CD4-positive, alpha-beta T cell (primary cell): Measurements from ENCODE around the gene PTGES3L. TPM values are rescaled to one million over a fixed set of nuclear protein-coding genes. Genes with fewer than 3 reads are reported as not detected.
"Not testable (repeated sequence)": the region's sequence is repeated elsewhere in the genome, so short reads cannot be mapped to it uniquely, and the experiment has no call there.

Experiments used
- ATAC-seq: fragments of 200-7000 bp; cut with Tn5 transposase; one replicate; pipeline ENCODE4 v1.10.0; 2022; ENCODE audit warnings: mild to moderate bottlenecking; ENCODE audit not compliant: poor library complexity
- CTCF ChIA-PET: fragments of 350-600 bp; sonication (Branson Sonifier 250); formaldehyde crosslinking; loops from one replicate; lab custom pipeline; 2021; ENCODE audit warnings: antibody characterized with exemption, inconsistent platforms; lab: Charles Lee
- POLR2A ChIA-PET: fragments of 350-600 bp; sonication (Branson Sonifier 250); formaldehyde crosslinking; loops from one replicate; lab custom pipeline; 2021; ENCODE audit warnings: antibody characterized with exemption, inconsistent platforms; lab: Charles Lee
- DNase-seq, 14 experiments: peaks; one replicate each; pipeline ENCODE4 v3.0.0-alpha.2; 2013 to 2020; ENCODE audit warnings: mixed read lengths in 2 of 14
- H3K27ac ChIP-seq, 2 donors: one replicate each; pipeline versions ENCODE4 v1.5.1 to v1.7.0; 2013; ENCODE audit warnings: low read length in 2 of 2, low read depth in 1 of 2, mild to moderate bottlenecking in 1 of 2
- H3K27me3 ChIP-seq, 2 experiments: 1 replicate in 1 of 2; 2 replicates in 1 of 2; pipeline versions ENCODE4 v1.6.1 to v1.7.0; 2013; ENCODE audit warnings: low read length in 2 of 2, control low read depth in 1 of 2, mild to moderate bottlenecking in 1 of 2, moderate library complexity in 1 of 2; ENCODE audit not compliant: insufficient read depth in 2 of 2, control insufficient read depth in 1 of 2
- H3K36me3 ChIP-seq: one replicate; pipeline ENCODE4 v1.6.1; 2013; ENCODE audit warnings: low read length, control low read depth; ENCODE audit not compliant: insufficient read depth
- H3K4me1 ChIP-seq: one replicate; pipeline ENCODE4 v1.6.1; 2013; ENCODE audit warnings: low read length, control low read depth; ENCODE audit not compliant: insufficient read depth
- H3K4me3 ChIP-seq: one replicate; pipeline ENCODE4 v1.5.1; 2013; ENCODE audit warnings: mild to moderate bottlenecking, low read length, moderate library complexity
- H3K9me3 ChIP-seq, 2 experiments: 1 replicate in 1 of 2; 2 replicates in 1 of 2; pipeline versions ENCODE4 v1.6.1 to v1.7.0; 2013; ENCODE audit warnings: low read length in 2 of 2, mild to moderate bottlenecking in 2 of 2, control low read depth in 1 of 2, moderate library complexity in 1 of 2; ENCODE audit not compliant: control insufficient read depth in 1 of 2, insufficient read depth in 1 of 2
- H3K27ac Mint-ChIP-seq: one replicate; pipeline ENCODE4 v1.8.0; 2020; ENCODE audit warnings: mixed read lengths
- H3K27me3 Mint-ChIP-seq: one replicate; pipeline ENCODE4 v1.8.0; 2021; ENCODE audit warnings: mixed read lengths
- H3K36me3 Mint-ChIP-seq: one replicate; pipeline ENCODE4 v1.8.0; 2021; ENCODE audit warnings: low read depth, mixed read lengths
- H3K4me1 Mint-ChIP-seq: one replicate; pipeline ENCODE4 v1.8.0; 2021; ENCODE audit warnings: low read depth, mixed read lengths
- H3K4me3 Mint-ChIP-seq: one replicate; pipeline ENCODE4 v1.8.0; 2020; ENCODE audit warnings: mild to moderate bottlenecking, mixed read lengths
- H3K9me3 Mint-ChIP-seq: one replicate; pipeline ENCODE4 v1.8.0; 2020; ENCODE audit warnings: mixed read lengths
- intact Hi-C, 2 experiments: fragments of 100-400 bp; cut with DNase I in 1 of 2; cut with micrococcal nuclease in 1 of 2; formaldehyde crosslinking; loops; one replicate each; pipeline versions ENCODE4 v1.15.1 to v1.9.0; 2023 to 2025; cut with DNase I, micrococcal nuclease
- total RNA-seq, 174 experiments: library from RNA in 2 of 174; stranded (reverse) in 2 of 174; gene quantifications; one replicate each; pipeline ENCODE4 v1.2.3 and lab custom pipeline; 2021 to 2026
- TF ChIP-seq, protein P1 (sequence below): fragments of 200-600 bp; IDR thresholded peaks from one replicate; pipeline ENCODE4 v1.8.0; 2022; ENCODE audit warnings: antibody characterized with exemption, mild to moderate bottlenecking

PTGES3L gene
- total RNA-seq, 2 experiments from 2014 or later, result 0.20 TPM; not detected in 1

- CTCF ChIA-PET, result no interaction called here
Measured at GRCh38 chr17:42920106-42920900, 59.6 kb downstream of the PTGES3L start.

DNA sequence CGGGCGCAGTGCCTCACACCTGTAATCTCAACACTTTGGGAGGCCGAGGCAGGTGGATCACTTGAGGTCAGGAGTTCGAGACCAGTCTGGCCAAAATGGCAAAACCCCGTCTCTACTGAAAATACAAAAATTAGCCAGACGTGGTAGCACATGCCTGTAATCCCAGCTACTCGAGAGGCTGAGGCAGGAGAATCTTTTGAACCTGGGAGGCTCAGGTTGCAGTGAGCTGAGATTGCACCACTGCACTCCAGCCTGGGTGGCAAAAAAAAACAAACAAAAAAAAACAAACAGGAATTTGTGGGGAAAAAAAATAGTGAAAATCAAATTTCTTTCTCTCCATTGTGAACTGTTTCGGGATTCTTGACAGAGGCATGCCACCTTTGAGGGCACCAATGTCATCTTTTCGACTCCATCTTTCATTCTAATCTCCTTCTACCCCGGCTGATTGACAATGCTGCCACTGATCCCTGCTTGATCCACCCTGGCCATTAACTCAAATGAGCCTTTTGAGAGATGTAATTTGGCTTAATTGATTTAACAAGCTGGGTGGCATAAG is 60.3 kb downstream of the PTGES3L start:
- H3K4me3 ChIP-seq, ATAC-seq, CTCF ChIA-PET, H3K9me3 Mint-ChIP-seq, H3K27me3 Mint-ChIP-seq, H3K27ac ChIP-seq, H3K36me3 Mint-ChIP-seq, DNase-seq, H3K27me3 ChIP-seq, H3K9me3 ChIP-seq, H3K27ac Mint-ChIP-seq, H3K4me3 Mint-ChIP-seq, H3K36me3 ChIP-seq, H3K4me1 ChIP-seq, POLR2A ChIA-PET, H3K4me1 Mint-ChIP-seq, intact Hi-C loops: not testable (repeated sequence)

More at GRCh38 chr17:42920106-42920900, 59.6 kb downstream of the PTGES3L start:
- POLR2A ChIA-PET, result no interaction called here
- TF ChIP-seq, protein P1, sequence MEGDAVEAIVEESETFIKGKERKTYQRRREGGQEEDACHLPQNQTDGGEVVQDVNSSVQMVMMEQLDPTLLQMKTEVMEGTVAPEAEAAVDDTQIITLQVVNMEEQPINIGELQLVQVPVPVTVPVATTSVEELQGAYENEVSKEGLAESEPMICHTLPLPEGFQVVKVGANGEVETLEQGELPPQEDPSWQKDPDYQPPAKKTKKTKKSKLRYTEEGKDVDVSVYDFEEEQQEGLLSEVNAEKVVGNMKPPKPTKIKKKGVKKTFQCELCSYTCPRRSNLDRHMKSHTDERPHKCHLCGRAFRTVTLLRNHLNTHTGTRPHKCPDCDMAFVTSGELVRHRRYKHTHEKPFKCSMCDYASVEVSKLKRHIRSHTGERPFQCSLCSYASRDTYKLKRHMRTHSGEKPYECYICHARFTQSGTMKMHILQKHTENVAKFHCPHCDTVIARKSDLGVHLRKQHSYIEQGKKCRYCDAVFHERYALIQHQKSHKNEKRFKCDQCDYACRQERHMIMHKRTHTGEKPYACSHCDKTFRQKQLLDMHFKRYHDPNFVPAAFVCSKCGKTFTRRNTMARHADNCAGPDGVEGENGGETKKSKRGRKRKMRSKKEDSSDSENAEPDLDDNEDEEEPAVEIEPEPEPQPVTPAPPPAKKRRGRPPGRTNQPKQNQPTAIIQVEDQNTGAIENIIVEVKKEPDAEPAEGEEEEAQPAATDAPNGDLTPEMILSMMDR, result no peak
- H3K4me1 ChIP-seq, result no peaks in the 10 kb centered on the region
- no peaks in the 10 kb centered on the region for H3K9me3 ChIP-seq
- Mint-ChIP-seq H3K4me3 (no peak overlapping the region), H3K36me3 (no peaks in the 10 kb centered on the region), H3K27ac (no peak overlapping the region), H3K27me3 (no peaks in the 10 kb centered on the region), H3K9me3 (no peaks in the 10 kb centered on the region), H3K4me1 (no peaks in the 10 kb centered on the region)
- H3K4me3 ChIP-seq, result no peak overlapping the region
- DNase-seq (no peak), ATAC-seq (no peak)
- H3K27me3 ChIP-seq, result peaks cover 0 to 3% of the 10 kb centered on the region in 2 experiments
- intact Hi-C loops, result no loop called here
- H3K27ac ChIP-seq, result no peak overlapping the region
- no peaks in the 10 kb centered on the region for H3K36me3 ChIP-seq

DNA sequence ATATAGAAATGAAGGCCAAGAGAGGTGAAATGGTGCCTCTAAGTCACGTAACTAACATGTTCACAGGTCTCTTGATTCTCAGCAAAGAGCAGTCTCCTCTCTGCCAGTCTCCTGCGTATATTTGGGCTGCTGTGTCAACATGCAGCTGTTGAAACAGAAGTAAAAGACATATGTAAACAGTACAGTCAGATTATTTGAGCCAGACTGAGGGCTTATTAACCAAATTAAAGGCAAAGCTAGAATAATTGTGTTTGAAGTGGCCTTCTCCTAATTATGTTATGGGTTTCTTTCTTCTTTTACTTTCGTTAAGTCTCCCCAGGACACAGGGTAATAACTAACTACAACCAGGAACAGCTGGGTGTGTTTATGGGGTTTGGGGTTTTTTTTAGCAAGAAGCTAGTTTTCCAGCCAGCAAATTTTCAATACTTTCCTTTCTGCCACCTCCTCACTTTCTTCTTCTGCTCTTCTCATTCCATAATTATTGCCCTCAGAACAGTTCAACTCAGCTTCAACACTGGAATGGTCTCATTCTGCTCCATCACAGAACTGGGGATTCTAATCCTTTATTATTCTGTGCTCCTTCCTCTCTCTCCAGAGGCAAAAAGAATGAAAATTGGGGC is 60.9 kb downstream of the PTGES3L start:
- intact Hi-C loops, result no loop called here
- Histone ChIP-seq H3K4me3 (no peak overlapping the region), H3K9me3 (no peaks in the 10 kb centered on the region), H3K27me3 (peaks cover 0 to 3% of the 10 kb centered on the region in 2 experiments), H3K36me3 (no peaks in the 10 kb centered on the region), H3K4me1 (no peaks in the 10 kb centered on the region), H3K27ac (no peak overlapping the region)
- DNase-seq (no peak), ATAC-seq (no peak)
- Mint-ChIP-seq H3K27me3 (no peaks in the 10 kb centered on the region), H3K27ac (no peak overlapping the region), H3K4me3 (no peak overlapping the region), H3K9me3 (no peaks in the 10 kb centered on the region), H3K4me1 (no peaks in the 10 kb centered on the region), H3K36me3 (no peaks in the 10 kb centered on the region)
- POLR2A ChIA-PET, result no interaction called here
- CTCF ChIA-PET, result no interaction called here
- TF ChIP-seq, protein P1, result no peak

Other genes starting within 250 kb of the PTGES3L start
- gene EZH1, start 235.0 kb downstream of the PTGES3L start, total RNA-seq, result 10 to 100 TPM; 73.3 to 76.1 TPM
- not detected for gene RAMP2, start 218.9 kb downstream of the PTGES3L start, total RNA-seq
- 10 to 100 TPM; 40.6 to 45.7 TPM for gene VPS25, start 206.6 kb downstream of the PTGES3L start, total RNA-seq
- gene WNK4, start 199.5 kb downstream of the PTGES3L start, total RNA-seq, result under 1 TPM; 0.42 to 0.74 TPM
- 1 to 10 TPM; 4.0 to 4.5 TPM for gene COA3, start 181.4 kb downstream of the PTGES3L start, total RNA-seq
- gene CNTD1, start 181.2 kb downstream of the PTGES3L start, total RNA-seq, result not detected
- 100 to 1,000 TPM; 130 to 138 TPM for gene BECN1, start 155.8 kb downstream of the PTGES3L start, total RNA-seq
- 10 to 100 TPM; 62.1 to 62.5 TPM for gene PSME3, start 146.7 kb downstream of the PTGES3L start, total RNA-seq
- gene AOC2, start 135.5 kb downstream of the PTGES3L start, total RNA-seq, result 1 to 10 TPM; 2.5 to 2.9 TPM
- 1 to 10 TPM in 1 of 2 experiments, under 1 TPM in 1; 0.78 to 1.0 TPM for gene AOC3, start 128.9 kb downstream of the PTGES3L start, total RNA-seq
- not detected for gene G6PC1, start 79.3 kb downstream of the PTGES3L start, total RNA-seq
- gene AARSD1, start 15.6 kb downstream of the PTGES3L start, total RNA-seq, result 10 to 100 TPM; 60.4 to 70.8 TPM
- gene RUNDC1, start 485 bp upstream of the PTGES3L start, total RNA-seq, result 10 to 100 TPM; 11.6 to 11.7 TPM
- 1,000 to 10,000 TPM; 1,923 to 1,951 TPM for gene RPL27, start 18.3 kb upstream of the PTGES3L start, total RNA-seq
- gene IFI35, start 26.7 kb upstream of the PTGES3L start, total RNA-seq, result 10 to 100 TPM; 23.0 to 24.7 TPM
- gene VAT1, start 42.3 kb upstream of the PTGES3L start, total RNA-seq, result 10 to 100 TPM; 27.5 to 27.6 TPM
- under 1 TPM; 0.27 to 0.28 TPM for gene RND2, start 45.2 kb upstream of the PTGES3L start, total RNA-seq
- 1 to 10 TPM; 1.2 to 1.3 TPM for gene BRCA1, start 145.3 kb upstream of the PTGES3L start, total RNA-seq
- 10 to 100 TPM; 23.7 TPM for gene NBR1, start 191.1 kb upstream of the PTGES3L start, total RNA-seq
- 1 to 10 TPM; 6.3 to 6.4 TPM for gene TMEM106A, start 231.8 kb upstream of the PTGES3L start, total RNA-seq
- gene CCDC200, start 248.5 kb upstream of the PTGES3L start, total RNA-seq, result 1 to 10 TPM in 1 of 2 experiments, under 1 TPM in 1; 0.47 to 1.0 TPM